ENCODE data around the gene PKDREJ.

DNA sequence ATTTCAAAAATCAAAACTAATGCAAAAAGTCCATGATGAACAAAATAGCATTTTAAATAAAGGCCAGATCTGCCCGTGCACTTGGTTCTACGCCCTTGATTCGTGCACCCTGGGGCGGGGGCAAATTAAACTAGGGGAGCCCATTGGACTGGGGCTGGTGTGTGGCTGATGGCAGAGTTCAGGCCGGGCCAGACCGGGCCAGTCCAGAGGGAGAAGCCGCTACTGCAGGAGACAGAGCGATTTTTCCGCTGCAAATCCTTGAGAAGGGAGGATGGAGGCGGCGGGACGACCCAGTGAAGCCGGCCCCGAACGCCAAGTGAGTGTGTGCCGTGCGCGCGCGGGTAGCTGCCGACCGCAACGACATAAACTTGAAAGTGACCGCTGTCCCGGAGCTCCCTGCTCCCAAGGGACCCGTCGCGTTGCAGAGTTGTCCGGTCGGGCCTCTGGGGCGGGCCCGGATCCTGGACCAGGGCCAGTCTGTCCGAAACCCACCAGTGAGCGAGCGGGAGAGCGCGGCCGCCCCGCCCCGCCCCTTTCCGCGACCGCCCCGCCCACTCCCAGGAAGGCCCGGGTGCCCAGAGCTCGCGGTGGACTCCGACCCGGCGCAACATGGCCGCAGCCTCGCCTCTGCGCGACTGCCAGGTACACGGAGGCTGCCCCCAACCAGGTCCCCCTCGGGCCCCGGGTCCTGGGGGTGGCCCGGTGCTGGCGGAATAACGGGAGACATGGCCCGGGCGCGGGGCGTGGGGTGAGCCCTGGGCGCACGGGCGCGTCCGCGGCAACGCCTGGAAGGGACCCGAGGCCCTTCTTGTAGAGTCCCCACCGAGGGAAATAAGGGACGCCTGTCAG lies 4.5 kb upstream of the PKDREJ start, which contains the start of gene TTC38:
- TF ChIP-seq, protein P1, sequence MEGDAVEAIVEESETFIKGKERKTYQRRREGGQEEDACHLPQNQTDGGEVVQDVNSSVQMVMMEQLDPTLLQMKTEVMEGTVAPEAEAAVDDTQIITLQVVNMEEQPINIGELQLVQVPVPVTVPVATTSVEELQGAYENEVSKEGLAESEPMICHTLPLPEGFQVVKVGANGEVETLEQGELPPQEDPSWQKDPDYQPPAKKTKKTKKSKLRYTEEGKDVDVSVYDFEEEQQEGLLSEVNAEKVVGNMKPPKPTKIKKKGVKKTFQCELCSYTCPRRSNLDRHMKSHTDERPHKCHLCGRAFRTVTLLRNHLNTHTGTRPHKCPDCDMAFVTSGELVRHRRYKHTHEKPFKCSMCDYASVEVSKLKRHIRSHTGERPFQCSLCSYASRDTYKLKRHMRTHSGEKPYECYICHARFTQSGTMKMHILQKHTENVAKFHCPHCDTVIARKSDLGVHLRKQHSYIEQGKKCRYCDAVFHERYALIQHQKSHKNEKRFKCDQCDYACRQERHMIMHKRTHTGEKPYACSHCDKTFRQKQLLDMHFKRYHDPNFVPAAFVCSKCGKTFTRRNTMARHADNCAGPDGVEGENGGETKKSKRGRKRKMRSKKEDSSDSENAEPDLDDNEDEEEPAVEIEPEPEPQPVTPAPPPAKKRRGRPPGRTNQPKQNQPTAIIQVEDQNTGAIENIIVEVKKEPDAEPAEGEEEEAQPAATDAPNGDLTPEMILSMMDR (optimal IDR thresholded peaks at IDR 0.05 in 1 of 3, IDR thresholded peaks at IDR 0.05 in 1 of 3, conservative IDR thresholded peaks at IDR 0.05 in 1 of 3; ENCODE audit: extremely low read depth in 1 of 3, insufficient read depth in 2 of 3, low read length in 3 of 3): no peak
- TF ChIP-seq EZH2 (IDR thresholded peaks at IDR 0.05; ENCODE audit: low read length): no peak

All from keratinocyte (primary cell).